HG03103 (cell line): ENCODE data around the gene RPS6KA2.

Source experiments
- ATAC-seq: cut with Tn5 transposase; IDR thresholded peaks from one replicate; pipeline ENCODE4 v1.9.1; 2021; ENCODE audit warnings: low read depth; ENCODE audit not compliant: unreplicated experiment

The RPS6KA2 gene

DNA sequence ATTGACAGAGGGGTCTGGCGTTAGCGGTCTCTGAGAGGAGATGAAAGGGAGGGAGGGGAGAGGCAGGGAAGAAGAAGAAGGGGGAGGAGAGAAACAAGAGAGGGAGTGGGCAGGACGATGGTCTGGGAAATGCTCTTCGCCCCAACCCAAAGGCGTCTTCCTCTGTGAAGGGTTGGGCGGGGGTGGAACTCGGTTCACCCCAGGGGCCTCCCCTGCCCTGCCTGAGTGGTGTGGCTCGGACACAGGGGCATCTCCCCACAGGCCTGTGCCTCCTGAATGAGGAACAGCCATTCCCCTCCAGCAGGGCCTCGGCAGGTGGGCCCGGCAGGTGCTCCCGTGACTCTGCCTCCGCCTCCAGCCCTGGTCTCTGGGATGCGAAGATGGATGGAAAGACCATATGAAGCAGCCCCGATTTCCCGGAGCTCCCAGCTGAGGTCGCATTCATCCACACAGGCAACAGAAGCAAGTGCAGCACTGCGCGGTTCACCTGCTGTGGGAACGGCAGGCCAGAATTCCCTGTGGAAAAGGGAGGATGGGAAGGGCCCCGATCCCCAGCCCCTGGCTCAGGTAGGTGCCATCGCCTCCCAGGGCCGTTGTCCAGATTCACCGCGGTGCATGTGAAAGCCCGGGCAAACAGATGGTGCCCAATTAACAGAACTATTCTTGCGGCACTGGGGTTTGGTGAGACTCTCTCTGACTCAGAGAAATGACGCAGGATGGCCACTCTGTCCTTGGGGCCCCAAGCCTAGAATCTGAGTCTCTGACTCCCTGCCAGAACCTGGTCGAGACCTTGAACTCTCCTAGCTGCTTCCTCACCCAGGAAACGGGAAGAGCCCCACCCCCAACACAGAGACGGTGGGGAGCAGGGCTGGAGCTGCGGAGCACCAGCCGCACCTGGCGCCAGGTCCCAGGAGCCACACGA lies 29.4 kb upstream of the RPS6KA2 start:
- ATAC-seq, result no peak

DNA sequence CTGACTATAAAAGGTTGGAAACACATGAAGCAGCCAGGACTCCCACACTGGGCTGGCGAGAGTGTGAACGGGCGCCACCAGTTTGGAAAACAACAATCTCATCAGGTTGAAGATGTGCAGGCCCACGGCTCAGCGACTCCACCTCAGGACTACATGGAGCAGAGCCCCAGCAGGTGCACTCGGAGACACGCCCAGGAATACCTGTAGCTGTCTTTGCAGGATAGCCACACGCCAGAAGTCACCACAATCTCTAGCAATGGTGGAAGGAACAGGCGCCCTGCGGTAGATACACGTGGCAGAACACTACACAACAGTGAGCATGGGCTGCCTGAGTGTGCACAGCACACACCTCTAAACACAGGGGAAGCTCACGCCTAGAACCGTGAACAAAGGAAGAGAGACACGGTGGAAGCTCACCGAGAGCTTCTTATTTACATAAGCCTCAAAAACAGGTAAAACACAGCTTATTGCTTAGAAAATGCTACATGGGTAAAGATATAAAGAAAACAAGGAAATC lies 28.7 kb upstream of the RPS6KA2 start:
- ATAC-seq, result no peak

DNA sequence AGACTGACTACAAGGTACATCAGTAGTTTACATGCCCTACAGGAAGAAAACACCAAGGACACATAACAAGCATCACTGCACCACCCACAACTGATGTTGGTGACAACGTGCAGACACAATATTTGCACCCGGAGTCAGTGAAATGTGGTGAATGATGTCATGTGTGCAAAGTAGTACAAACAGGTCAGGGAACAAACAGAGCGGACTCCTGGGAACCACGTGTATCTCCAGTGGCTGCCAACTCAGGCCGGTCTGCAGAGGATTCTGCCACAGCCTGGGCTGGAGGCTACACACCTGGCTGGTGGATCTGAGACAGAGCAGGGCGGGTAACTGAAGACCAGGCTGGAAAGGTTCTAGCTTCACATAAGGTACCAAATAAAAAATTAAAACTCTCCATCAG lies 28.2 kb upstream of the RPS6KA2 start:
- ATAC-seq, result no peak

DNA sequence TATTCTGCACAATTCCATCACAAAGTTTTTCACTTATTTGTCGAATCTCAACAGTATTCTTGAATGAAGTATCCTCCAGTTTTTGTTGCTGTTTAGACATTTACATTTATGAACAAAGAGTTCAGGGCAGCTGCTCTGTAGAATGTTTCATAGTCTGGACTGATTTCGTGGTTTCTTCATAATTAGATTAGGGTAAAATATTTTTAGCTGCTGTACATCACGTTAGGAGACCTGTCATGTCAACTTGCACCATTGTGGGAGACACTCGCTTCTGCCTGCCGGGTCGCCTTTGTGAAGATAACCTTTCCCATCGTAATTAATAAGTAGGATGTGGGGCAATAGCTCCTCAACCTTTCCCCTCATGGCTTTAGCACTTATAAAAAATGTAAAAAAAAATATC lies 27.5 kb upstream of the RPS6KA2 start:
- ATAC-seq, result no peak

DNA sequence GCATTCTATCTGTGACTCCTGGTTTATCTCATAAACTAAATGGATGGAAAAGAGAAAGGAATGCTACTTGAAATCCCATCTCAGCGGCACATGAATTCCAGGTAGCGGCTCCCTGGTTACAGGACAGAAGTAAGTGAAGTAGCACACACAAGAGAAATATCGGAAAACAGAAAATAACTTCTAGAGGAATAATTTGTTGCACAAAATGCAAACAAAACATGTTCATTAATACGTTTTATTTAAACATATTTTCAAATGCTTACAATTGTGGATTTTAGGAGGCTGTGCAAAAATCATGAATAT lies 26.5 kb upstream of the RPS6KA2 start:
- no peak for ATAC-seq

DNA sequence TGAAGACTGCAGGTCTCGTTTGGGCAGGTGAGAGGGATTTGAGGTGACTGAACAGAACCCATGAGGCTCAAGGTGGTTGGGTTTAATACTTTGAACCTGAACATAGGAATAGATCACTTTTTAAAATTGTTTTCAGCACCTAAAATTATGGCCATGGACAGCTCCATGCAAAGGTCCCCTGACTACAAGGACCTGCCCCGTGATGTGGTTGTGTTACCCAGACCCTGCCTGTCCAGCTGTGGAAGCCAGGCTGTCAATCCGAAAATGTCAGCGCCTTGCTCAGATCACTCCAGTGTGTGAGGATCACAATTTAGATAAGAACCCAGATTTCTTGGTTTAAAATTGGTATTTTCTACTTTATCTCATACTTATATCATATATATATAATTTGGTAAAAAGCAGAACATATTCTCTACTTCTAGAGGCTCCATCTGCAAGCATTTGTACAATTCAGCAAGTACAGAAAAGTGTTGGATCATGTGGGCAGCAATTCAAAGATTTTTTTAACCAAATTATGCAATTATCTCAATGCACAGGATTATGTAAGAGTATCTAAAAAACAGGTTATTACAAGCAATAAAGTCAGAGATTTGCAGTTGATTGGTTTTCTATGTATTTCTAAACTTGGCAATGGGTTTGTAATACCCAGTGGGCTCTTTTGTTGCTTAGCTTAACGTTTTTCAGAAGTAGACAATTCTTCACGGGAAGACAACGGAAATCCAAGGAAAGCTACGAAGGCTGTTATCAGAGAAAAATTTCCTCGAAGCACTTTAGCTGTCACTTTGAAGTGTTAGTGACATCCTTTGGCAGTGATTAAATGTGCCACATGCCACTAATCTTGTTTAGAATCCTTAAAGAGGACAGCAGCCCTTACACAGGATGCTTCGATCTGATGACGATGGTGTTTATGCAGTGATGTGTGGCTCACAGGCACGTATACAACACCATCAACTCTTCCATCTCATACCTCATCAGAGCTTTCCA lies 24.1 kb upstream of the RPS6KA2 start:
- no peak for ATAC-seq

DNA sequence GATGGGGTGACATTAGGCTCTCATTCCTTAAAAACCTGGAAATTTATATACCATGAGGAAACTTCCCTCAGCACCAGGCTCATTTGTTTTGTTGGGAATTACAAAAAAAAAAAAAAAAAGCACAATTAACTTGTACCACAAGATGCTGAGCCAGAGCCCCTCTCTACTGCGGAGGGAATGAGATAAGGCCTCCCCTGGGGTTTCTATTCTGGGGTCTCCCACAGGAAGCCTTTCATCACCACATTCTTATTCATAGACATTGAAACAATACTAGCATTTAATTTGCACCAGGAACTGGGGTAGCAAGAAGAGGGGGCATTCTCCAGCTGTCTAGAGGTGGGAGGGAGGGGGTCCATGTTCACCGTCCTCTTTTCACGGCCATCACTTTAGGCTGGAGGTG lies 23.0 kb upstream of the RPS6KA2 start:
- ATAC-seq, result no peak

DNA sequence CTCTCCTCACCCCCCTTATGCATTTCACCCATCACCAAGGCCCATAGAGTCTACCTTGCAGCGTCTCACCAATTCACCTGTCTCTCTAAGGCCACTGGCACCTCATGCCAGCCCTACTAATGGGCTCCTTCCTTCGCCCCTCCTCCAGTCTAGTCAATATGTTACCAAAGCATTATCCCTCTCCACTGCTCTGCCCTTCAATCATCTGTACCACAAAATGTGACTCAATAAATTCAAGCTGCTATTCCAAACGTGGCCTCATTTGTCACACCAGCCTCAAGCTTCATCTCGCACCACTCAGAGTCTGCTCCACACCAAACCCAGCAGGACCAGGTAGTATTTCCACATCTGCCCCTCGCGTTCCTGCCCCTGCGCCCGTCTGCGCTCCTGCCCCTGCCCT lies 21.8 kb upstream of the RPS6KA2 start:
- no peak for ATAC-seq

DNA sequence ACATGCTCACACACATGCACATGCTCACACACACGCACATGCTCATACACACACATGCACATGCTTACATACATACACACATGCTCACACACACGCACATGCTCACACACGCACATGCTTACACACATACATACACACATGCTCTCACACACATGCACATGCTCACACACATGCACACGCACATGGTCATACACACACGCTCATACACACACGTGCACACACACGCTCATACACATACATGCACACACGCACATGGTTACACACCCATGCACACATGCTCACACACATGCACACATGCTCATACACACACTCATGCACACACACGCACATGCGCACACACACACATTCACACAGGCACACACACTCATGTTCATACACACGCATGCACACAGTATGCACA lies 20.8 kb upstream of the RPS6KA2 start:
- ATAC-seq, result no peak

DNA sequence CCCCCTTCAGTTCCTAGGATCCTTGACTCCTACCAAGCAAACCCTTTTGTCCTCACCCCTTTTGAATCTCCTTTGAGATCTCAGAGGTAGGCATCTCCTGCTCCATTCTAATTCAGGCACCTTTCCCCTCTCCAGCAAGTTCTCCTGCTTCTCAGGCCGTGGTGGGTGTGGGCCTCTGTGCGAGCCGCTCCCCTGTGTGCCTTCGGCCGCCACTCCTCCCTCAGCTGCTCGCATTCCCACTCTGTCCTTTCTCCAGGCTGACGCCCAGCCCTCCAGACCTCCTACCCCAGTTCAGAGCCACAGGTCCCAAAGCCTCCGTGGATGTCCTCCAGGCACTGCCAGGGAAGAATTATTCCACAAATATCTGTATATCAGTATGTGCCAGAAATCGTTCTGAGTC lies 19.7 kb upstream of the RPS6KA2 start:
- ATAC-seq, result no peak

DNA sequence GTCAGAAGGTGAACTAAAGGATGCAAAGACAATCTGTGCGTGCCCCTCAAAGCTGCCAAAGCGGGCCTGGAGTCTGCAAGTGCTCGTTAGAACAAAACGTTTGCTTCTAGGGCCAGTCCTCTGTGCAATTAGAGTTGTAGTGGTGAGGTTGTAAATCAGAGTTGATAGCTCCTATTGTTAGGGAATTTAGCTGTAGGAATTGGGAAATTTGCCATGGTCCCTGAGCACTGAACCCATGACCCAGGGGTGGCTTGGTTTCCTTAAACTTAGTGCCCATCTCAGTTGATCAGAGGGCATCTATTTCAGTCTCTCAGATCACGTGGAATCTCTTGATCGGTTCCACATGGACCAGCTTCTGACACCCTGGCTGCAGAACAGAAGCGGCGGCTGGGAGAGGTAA lies 18.8 kb upstream of the RPS6KA2 start:
- ATAC-seq, result no peak

DNA sequence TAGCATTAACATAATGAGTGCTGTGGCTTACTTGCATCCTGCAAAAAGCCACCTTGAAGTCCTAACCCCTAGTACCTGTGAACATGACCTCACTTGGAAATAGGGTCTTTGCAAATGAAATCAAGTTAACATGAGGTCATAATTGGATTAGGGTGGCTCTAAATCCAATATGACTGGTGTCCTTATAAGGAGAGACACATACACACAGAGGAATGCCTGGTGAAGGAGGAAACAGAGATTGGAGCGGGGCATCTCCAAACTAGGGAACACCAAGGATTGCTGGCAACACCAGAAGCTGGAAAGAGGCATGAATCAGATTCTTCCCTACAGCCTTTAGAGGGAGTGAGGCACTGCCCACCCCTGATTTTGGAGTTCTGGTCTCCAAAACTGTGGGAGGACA lies 17.6 kb upstream of the RPS6KA2 start:
- no peak for ATAC-seq

DNA sequence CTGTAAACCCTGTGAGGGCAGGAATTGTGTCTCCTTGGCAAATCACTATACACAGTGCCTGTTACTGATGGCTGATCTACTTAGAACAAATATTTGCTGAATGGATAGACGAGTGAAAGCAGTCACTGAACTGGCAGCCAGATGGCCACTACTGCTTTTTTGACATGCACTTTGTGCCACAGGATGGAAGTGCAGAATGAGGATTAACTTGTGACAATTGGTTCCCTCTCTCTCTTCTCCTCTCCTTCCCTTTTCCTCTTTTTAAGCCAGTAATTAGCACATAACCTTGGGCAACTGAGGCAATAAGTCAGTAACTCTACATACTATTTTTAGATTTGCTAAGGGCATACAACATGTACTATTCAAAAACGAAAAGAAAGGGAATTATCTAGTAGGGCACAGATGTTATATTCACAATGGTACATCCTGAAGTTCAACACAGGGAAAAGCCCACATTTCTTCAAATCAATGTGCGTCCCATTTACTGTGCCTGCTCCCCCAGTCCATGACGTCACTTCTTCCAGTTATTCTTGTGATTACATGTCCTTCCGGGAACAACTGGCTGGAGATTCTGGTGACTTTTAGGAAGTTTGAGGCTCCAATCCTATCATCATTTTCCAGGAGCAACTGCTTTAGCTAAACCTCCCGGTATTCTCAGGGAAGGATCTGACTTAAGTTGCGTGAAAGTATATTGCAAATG lies 17.0 kb upstream of the RPS6KA2 start:
- ATAC-seq, result no peak

DNA sequence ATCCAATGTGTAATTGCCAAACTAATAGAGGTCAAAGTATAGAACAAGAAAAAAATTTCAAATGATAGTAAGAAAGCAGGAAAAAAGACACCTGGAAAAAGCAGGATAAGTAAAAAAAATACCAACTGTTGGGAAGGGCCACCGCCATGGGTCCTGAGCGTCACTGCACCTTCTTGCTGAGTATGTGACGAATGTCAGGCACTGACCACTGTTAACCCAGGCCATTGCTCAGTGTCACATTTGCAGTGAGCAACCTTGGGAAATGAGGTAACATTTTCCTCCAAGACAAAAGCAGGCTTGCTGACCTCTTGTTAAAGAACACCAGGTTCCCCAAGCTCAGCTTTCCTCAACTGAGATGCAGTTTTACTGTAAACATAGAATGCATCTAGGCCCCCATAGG lies 15.6 kb upstream of the RPS6KA2 start:
- ATAC-seq, result no peak

DNA sequence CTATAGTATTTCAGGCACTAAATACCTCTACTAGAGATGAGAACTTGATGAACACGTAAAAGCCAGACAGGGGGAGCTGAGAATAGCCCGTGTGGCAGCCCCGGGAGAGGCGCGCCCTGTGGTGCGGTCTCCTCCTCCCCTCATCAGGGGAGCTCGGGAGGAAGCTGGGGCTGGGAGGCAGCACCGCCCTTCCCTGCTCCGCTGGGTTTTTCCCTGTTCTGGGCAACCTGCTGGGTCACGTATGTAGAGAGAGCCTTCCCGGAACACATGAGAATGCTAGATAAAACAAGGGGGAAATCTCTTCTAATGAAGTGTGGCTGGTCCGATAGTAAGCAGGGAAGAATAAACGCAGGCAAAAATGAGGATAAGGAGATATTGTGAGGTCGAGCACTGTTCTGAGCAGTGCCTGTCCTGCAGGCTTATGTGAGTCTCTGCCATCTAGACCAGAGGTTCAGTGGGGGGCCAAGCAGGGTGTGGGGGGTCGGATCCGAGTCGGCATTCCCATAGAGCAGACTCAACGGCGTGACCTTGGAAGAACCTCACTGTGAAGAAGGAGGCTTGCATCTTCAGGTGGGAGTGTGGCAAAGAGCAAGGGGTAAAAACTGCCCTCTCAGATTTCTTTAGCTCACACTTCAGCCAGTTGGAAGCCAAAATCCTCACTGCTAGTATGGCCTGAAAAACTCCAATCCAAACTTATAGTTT lies 13.4 kb upstream of the RPS6KA2 start:
- ATAC-seq, result no peak

DNA sequence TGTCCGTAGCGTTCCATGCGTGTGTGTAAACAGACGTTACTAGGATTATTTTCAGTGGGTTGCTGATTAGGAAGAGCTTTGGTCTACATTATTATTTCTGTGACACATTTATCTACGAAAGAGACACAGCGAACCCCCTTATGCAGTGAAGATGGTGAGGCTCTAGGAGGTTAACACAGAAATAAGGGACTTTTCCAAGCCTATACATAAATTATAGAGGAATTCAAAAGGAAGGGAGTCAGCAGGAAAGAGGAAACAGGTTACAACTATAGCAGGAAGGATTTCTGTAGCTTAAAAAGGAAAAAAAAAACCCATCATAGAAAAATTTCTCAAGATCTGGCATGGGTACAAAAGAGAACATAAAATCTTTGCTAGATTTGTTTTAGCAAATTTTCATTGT lies 12.9 kb upstream of the RPS6KA2 start:
- no peak for ATAC-seq

DNA sequence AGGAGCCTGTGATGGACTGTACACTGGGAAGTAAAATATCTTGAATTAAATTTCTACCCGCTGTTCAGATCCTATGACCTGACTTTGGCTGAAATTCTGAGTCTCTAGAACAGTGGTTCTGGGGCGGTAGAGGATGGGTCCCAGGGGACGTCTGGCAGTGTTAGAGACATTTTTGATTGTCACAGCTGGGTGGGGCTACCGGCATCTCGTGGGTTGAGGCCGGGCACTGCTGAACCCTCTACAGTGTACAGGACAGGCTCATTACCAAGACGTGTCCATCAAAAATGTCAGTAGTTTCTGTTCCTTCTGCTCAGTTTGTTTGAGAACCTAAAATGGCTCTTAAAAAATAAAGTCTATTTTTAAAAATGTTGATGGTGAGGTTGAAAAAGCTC lies 11.5 kb upstream of the RPS6KA2 start:
- no peak for ATAC-seq

DNA sequence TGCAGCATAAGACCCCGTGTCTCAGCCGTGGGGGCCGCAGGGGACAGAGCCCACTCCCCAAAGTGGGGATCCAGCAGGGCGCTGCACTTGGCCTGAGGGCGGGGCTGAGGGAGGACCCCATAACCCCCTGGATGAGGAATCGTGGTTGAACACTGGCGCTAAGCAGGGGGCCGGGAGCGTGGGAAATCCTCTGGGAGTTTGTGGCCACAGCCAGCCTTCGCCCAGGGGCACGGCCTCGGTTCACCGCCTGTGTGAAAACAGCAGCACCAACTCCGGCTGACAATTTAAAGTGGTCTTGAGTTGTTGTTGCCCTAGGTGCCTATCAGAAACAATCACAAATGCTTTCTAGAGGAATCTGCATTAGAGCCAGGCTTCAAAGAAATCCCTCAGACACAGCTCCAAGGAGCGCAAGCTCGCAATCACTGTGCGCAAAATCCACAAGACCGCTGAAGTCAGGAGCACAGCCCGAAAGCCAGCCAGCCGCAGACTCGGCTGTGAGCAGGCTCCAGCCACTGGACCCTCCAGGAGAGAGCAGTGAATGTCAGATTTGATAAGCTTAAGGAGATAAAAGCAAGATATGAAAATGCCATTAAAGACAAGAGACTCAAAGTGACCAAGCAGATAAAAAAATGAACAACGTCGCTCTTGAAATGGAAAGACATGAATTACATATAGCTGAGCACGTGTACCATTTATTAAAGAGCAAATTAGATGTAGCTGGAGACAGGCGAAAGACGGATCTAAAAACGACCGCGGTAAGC lies 10.9 kb upstream of the RPS6KA2 start:
- no peak for ATAC-seq

DNA sequence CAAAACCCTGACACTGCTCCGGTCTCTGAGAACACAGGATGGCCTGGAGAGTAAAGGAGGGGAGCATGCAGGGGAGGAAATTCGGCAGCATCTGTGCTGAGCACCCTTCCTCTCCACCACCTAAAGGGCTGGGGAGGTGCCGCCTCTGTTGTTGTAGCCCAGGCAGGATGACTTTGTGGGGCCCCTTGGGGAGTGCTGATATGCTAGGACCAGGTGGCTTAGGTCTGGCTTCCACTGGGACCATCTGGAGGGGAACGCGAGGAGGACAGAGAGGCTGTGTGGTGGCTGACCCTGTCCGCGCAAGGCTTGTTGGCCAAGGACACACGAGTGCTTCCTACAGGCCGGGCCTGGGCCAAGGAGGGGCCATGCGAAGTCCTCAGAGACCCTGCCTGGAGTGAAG lies 9.9 kb upstream of the RPS6KA2 start:
- ATAC-seq, result no peak
